H1 (cell line): ENCODE data around the gene ZNF674. TPM values are rescaled to one million over a fixed set of nuclear protein-coding genes. Genes with fewer than 3 reads are reported as not detected.

Source experiments
- CTCF ChIA-PET: fragments of 300-600 bp; sonication (Branson Sonifier 250); formaldehyde crosslinking; loops from one replicate; lab custom pipeline; 2021; ENCODE audit not compliant: partially characterized antibody; lab: Charles Lee
- POLR2A ChIA-PET: fragments of 300-600 bp; sonication (Branson Sonifier 250); formaldehyde crosslinking; loops from one replicate; lab custom pipeline; 2021; ENCODE audit warnings: inconsistent platforms; ENCODE audit not compliant: partially characterized antibody; lab: Charles Lee
- DNase-seq, 2 experiments: peaks; one replicate each; pipeline versions ENCODE4 v3.0.0 to v3.0.0-alpha.2; 2010 to 2022; ENCODE audit warnings: low spot score in 2 of 2, low read depth in 1 of 2, mixed read lengths in 1 of 2
- FAIRE-seq: peaks from 2 replicates; lab custom pipeline; 2011; peaks lifted over from hg19 to GRCh38; lab: Jason Lieb, UNC
- H2AFZ ChIP-seq: 2 replicates; pipeline ENCODE4 v1.8.1; 2012; ENCODE audit warnings: low read length, inconsistent platforms
- H2AK5ac ChIP-seq: 2 replicates; pipeline ENCODE4 v1.6.1; 2013; ENCODE audit warnings: low read depth, low read length
- H2BK120ac ChIP-seq: replicated peaks from 2 replicates; pipeline ENCODE3; 2013; ENCODE audit warnings: low read depth, low read length, inconsistent platforms
- H2BK12ac ChIP-seq: 2 replicates; pipeline ENCODE4 v1.6.1; 2013; ENCODE audit warnings: low read depth, low read length
- H2BK15ac ChIP-seq: 2 replicates; pipeline ENCODE4 v1.6.1; 2013; ENCODE audit warnings: low read length
- H2BK20ac ChIP-seq: 2 replicates; pipeline ENCODE4 v1.6.1; 2013; ENCODE audit warnings: low read length
- H2BK5ac ChIP-seq: 2 replicates; pipeline ENCODE4 v1.6.1; 2013; ENCODE audit warnings: low read depth, low read length
- H3K14ac ChIP-seq: 2 replicates; pipeline ENCODE4 v1.6.1; 2013; ENCODE audit warnings: inconsistent platforms; ENCODE audit not compliant: insufficient read length
- H3K18ac ChIP-seq: 2 replicates; pipeline ENCODE4 v1.6.1; 2013; ENCODE audit warnings: low read length; ENCODE audit errors: extremely low read depth
- H3K23ac ChIP-seq: 2 replicates; pipeline ENCODE4 v1.6.1; 2013; ENCODE audit warnings: inconsistent platforms; ENCODE audit not compliant: insufficient read length
- H3K23me2 ChIP-seq: 2 replicates; pipeline ENCODE4 v1.6.1; 2013; ENCODE audit warnings: low read depth, low read length
- H3K27ac ChIP-seq: 2 replicates; pipeline ENCODE4 v1.6.1; 2011; ENCODE audit warnings: low read depth, low read length, inconsistent platforms
- H3K27me3 ChIP-seq, 4 experiments: replicated peaks in 1 of 4; 1 replicate in 1 of 4; 2 replicates in 3 of 4; pipeline versions ENCODE4 v1.6.1 to v1.8.1; 2011 to 2013; ENCODE audit warnings: low read length in 3 of 4, mild to moderate bottlenecking in 3 of 4, inconsistent platforms in 2 of 4, mixed read lengths in 2 of 4, moderate library complexity in 1 of 4; ENCODE audit not compliant: control insufficient read depth in 3 of 4, insufficient read depth in 3 of 4; ENCODE audit errors: extremely low read depth in 1 of 4
- H3K36me3 ChIP-seq, 4 experiments: 2 replicates each; pipeline versions ENCODE4 v1.6.1 to v1.8.1; 2011 to 2013; ENCODE audit warnings: mild to moderate bottlenecking in 4 of 4, low read length in 3 of 4, moderate library complexity in 2 of 4, control low read depth in 1 of 4, inconsistent platforms in 1 of 4; ENCODE audit not compliant: insufficient read depth in 4 of 4, control insufficient read depth in 2 of 4
- H3K4ac ChIP-seq: replicated peaks from 2 replicates; pipeline ENCODE3; 2013; ENCODE audit warnings: low read length, low read depth, mixed read lengths, inconsistent platforms; ENCODE audit not compliant: insufficient read length
- H3K4me1 ChIP-seq, 4 experiments: replicated peaks in 1 of 4; 1 replicate in 1 of 4; 2 replicates in 3 of 4; pipeline versions ENCODE4 v1.6.1 to v1.8.1; 2011 to 2013; ENCODE audit warnings: low read length in 3 of 4, inconsistent platforms in 2 of 4, mixed read lengths in 1 of 4; ENCODE audit not compliant: insufficient read depth in 4 of 4, control insufficient read depth in 3 of 4
- H3K4me2 ChIP-seq, 2 experiments: 2 replicates each; pipeline versions ENCODE4 v1.6.1 to v1.8.1; 2011 to 2013; ENCODE audit warnings: low read depth in 2 of 2, low read length in 2 of 2, control low read depth in 1 of 2, inconsistent platforms in 1 of 2, mild to moderate bottlenecking in 1 of 2; ENCODE audit not compliant: insufficient read depth in 1 of 2
- H3K4me3 ChIP-seq, 4 experiments: fragments of 200-600, 300-600 bp in 1 of 4; sonication (generic), shearing (Covaris generic), sonication (Bioruptor Twin) in 1 of 4; 2 replicates each; pipeline versions ENCODE4 v1.5.1 to v1.8.1; 2011 to 2016; ENCODE audit warnings: low read length in 4 of 4, low read depth in 3 of 4, control low read depth in 2 of 4, inconsistent platforms in 2 of 4, mild to moderate bottlenecking in 2 of 4, mixed read lengths in 1 of 4, moderate library complexity in 1 of 4; ENCODE audit not compliant: insufficient read depth in 2 of 4; ENCODE audit errors: extremely low read depth in 1 of 4
- H3K56ac ChIP-seq: replicated peaks from 2 replicates; pipeline ENCODE3; 2013; ENCODE audit warnings: low read depth, mild to moderate bottlenecking, mixed read lengths, low read length, inconsistent platforms; ENCODE audit not compliant: insufficient read length
- H3K79me1 ChIP-seq: 2 replicates; pipeline ENCODE4 v1.6.1; 2013; ENCODE audit warnings: low read depth, low read length, control low read depth
- H3K79me2 ChIP-seq, 2 experiments: 2 replicates each; pipeline versions ENCODE4 v1.6.1 to v1.8.1; 2012 to 2013; ENCODE audit warnings: low read length in 2 of 2, mild to moderate bottlenecking in 2 of 2, inconsistent platforms in 1 of 2; ENCODE audit not compliant: insufficient read depth in 2 of 2, control insufficient read depth in 1 of 2
- H3K9ac ChIP-seq, 4 experiments: replicated peaks in 1 of 4; 1 replicate in 1 of 4; 2 replicates in 3 of 4; pipeline versions ENCODE4 v1.6.1 to v1.8.1; 2011 to 2013; ENCODE audit warnings: low read depth in 3 of 4, low read length in 3 of 4, control low read depth in 2 of 4, mild to moderate bottlenecking in 2 of 4, moderate library complexity in 2 of 4, inconsistent platforms in 1 of 4; ENCODE audit errors: extremely low read depth in 1 of 4
- H3K9me3 ChIP-seq, 2 experiments: 2 replicates each; pipeline versions ENCODE4 v1.6.1 to v1.8.1; 2012 to 2013; ENCODE audit warnings: mild to moderate bottlenecking in 2 of 2, moderate library complexity in 2 of 2, control low read depth in 1 of 2, inconsistent platforms in 1 of 2, low read depth in 1 of 2, low read length in 1 of 2, mixed read lengths in 1 of 2; ENCODE audit not compliant: insufficient read depth in 2 of 2
- H4K20me1 ChIP-seq, 2 experiments: replicated peaks in 1 of 2; 2 replicates each; pipeline versions ENCODE3 to v1.8.1; 2011 to 2013; ENCODE audit warnings: inconsistent platforms in 2 of 2, low read length in 2 of 2, mild to moderate bottlenecking in 1 of 2; ENCODE audit not compliant: insufficient read depth in 2 of 2, control insufficient read depth in 1 of 2
- H4K5ac ChIP-seq: 2 replicates; pipeline ENCODE4 v1.6.1; 2013; ENCODE audit warnings: low read length, low read depth, mixed read lengths, inconsistent platforms; ENCODE audit not compliant: insufficient read length
- H4K8ac ChIP-seq: 2 replicates; pipeline ENCODE4 v1.8.0; 2013; ENCODE audit warnings: mild to moderate bottlenecking, moderate library complexity, low read length, inconsistent platforms; ENCODE audit not compliant: insufficient read depth; ENCODE audit errors: extremely low read depth
- H4K91ac ChIP-seq: replicated peaks from 2 replicates; pipeline ENCODE3; 2013; ENCODE audit warnings: low read length, mixed read lengths, inconsistent platforms; ENCODE audit not compliant: insufficient read length
- RFX5 ChIP-seq: IDR thresholded peaks from 2 replicates; pipeline ENCODE4 v1.6.1; 2011; ENCODE audit warnings: low read depth, low read length, improper control_type of control experiment, borderline replicate concordance
- RNF2 ChIP-seq: fragments of 200-900, 300-1000 bp; sonication (generic); IDR thresholded peaks from 2 replicates; pipeline ENCODE4 v1.7.1; 2016; ENCODE audit warnings: borderline replicate concordance, low read depth, mild to moderate bottlenecking, antibody characterized with exemption, low read length; ENCODE audit not compliant: poor library complexity, severe bottlenecking; ENCODE audit errors: missing control alignments
- TCF12 ChIP-seq: IDR thresholded peaks from 2 replicates; pipeline ENCODE4 v1.6.1; 2011; ENCODE audit warnings: low read depth, mild to moderate bottlenecking, low read length
- polyA plus RNA-seq, 7 experiments: library from polyadenylated mRNA; depleted of rRNA in 3 of 7; stranded (reverse) in 5 of 7; unstranded in 2 of 7; fragments of >200 nt in 5 of 7; fragments of 200-250 nt in 2 of 7; gene quantifications; 1 replicate in 5 of 7; 2 replicates in 1 of 7; 4 replicates in 1 of 7; pipeline versions ENCODE4 v1.2.1 to v1.2.3, GENCODE V29; 2011 to 2013; ENCODE audit warnings: missing spikeins in 2 of 7, mixed read lengths in 2 of 7
- total RNA-seq: library from RNA; stranded (reverse); fragmentation: NEBNext Ultra II Directional; extraction: Animal tissue kit (Norgen Biotek cat#: 25700); gene quantifications from 2 replicates; pipeline ENCODE4 v1.2.1, GENCODE V29; 2021

Gene ZNF674
- total and polyA plus RNA-seq, 2 of the 8 experiments (the other 6 are each of a cell fraction or from before 2014, with no cell fraction given): 2.0 to 7.4 TPM

DNA sequence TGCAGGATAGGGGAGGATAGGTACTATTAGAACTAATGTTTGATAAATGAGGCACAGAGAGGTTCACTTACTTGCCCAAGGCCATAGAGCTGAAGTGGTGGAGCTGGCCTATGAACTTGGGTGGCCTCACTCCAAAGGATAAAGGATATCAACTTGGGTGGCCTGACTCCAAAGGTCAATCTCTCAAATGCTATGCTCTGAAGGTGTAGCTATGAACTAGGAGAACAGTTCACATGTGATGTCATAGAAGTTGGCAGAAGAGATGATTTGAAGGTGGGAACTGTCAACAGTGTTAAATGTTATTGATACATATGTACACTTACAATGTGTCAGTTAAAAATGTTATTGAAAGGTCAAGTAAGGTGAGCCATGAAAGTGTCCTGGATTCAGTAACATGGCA, 22.2 kb upstream of the ZNF674 start:
- FAIRE-seq: no peak
- H4K20me1 ChIP-seq: no peaks in the 10 kb centered on the region
- no peaks in the 10 kb centered on the region for H3K79me1 ChIP-seq
- no peaks in the 10 kb centered on the region for H3K9me3 ChIP-seq
- no peak overlapping the region for H3K14ac ChIP-seq
- H2AFZ ChIP-seq: no peak overlapping the region
- H3K4me2 ChIP-seq: no peak overlapping the region
- no peaks in the 10 kb centered on the region for H3K27me3 ChIP-seq
- no peak overlapping the region for H2BK5ac ChIP-seq
- DNase-seq: no peak
- H3K9ac ChIP-seq: no peak overlapping the region
- H4K8ac ChIP-seq: no peak overlapping the region
- no peak overlapping the region for H3K4ac ChIP-seq
- no peak overlapping the region for H2BK20ac ChIP-seq
- no peak overlapping the region for H3K18ac ChIP-seq
- no peak overlapping the region for H3K56ac ChIP-seq
- CTCF ChIA-PET: no interaction called here
- no peaks in the 10 kb centered on the region for H3K36me3 ChIP-seq
- H2BK15ac ChIP-seq: no peak overlapping the region; the same call in 1 of the 2 replicates
- no peaks in the 10 kb centered on the region for H3K23me2 ChIP-seq
- POLR2A ChIA-PET: no interaction called here
- H3K23ac ChIP-seq: no peak overlapping the region
- no peak overlapping the region for H3K4me3 ChIP-seq
- no peak overlapping the region for H3K27ac ChIP-seq
- no peak for TF ChIP-seq RNF2
- no peak for TF ChIP-seq RFX5
- no peak for TF ChIP-seq TCF12
- no peaks in the 10 kb centered on the region for H3K79me2 ChIP-seq
- H3K4me1 ChIP-seq: peaks cover 0 to 2% (median 0%) of the 10 kb centered on the region in 4 experiments; a peak in 1 of 7 replicates
- no peak overlapping the region for H4K91ac ChIP-seq
- no peak overlapping the region for H4K5ac ChIP-seq
- H2AK5ac ChIP-seq: no peak overlapping the region
- no peak overlapping the region for H2BK12ac ChIP-seq
- H2BK120ac ChIP-seq: no peak overlapping the region
